ENCODE measurements around the gene ZBTB20.

Gene ZBTB20

DNA sequence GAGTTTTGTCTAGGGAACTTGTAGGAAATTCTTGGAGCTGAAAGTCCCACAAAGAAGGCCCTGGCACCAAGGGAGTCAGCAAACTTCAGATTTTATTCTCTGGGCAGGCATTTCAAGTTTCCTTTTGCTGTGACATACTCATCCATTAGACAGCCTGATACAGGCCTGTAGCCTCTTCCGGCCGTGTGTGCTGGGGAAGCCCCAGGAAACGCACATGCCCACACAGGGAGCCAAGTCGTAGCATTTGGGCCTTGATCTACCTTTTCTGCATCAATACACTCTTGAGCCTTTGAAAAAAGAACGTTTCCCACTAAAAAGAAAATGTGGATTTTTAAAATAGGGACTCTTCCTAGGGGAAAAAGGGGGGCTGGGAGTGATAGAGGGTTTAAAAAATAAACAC, 838.3 kb downstream of the ZBTB20 start:
- no peak for DNase-seq

DNA sequence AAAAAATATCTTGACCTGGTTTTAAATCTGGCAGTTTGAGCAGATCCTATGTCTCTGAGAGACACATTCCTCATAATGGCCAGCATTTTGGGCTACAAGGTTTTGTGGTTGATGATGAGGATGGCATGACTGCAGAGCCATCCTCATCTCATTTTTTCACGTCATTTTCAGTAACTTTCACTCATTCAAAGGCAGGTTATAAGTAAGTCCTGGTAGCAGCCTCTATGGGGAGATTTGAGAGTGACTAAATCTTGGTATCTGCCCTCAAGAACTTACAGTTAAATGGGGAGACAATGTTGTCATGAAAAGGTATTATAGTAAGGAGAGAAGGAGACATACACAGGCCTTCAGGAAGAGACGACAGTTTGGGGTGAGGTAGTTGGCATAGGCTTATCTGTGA, 838.7 kb downstream of the ZBTB20 start:
- DNase-seq, result no peak

DNA sequence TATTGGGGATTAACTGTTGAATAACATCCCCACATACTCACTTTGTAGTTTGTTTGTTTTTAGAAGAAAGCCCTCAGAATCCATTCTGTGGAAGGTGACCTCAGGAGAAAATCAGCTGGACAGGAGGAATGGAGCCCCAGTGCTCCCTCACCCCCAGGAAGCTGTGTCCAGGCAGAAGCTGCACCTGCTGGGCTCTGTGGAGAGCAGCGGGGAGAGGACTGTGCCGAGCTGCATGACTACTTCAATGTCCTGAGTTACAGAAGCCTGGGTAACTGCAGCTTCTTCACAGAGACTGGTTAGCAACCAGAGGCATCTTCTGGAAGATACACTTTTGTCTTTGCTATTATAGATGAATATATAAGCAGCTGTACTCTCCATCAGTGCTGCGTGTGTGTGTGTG, 839.3 kb downstream of the ZBTB20 start:
- DNase-seq, result no peak

DNA sequence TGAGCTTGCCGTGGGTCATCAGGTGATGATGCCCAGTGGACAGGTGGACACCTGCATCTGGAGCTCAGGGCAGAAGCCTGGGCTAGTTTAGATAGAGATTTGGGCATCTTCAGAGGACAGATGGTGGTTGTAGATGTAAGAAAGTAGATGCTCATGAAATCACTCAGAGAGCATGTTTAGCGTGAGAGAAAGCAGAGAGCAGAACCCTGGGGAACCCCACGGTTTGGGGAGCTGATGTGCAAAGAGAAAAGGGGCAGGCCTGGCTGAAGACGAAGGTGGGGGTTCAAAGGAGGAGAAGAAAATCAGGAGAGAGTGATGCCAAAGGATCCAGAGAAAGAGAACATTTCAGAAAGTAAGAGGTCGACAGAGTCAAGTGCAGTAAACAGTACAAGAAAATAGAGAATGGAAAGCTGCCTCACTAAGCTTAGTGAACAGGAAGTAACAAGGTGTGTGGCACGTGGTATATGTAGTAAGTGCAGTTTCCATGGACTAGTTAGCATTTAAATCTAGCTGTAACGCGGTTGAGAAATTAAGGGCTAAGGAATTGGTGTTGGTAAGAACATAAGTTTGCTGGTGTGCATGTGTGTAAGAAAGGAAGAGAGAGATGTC, 839.8 kb downstream of the ZBTB20 start:
- DNase-seq, result no peak

DNA sequence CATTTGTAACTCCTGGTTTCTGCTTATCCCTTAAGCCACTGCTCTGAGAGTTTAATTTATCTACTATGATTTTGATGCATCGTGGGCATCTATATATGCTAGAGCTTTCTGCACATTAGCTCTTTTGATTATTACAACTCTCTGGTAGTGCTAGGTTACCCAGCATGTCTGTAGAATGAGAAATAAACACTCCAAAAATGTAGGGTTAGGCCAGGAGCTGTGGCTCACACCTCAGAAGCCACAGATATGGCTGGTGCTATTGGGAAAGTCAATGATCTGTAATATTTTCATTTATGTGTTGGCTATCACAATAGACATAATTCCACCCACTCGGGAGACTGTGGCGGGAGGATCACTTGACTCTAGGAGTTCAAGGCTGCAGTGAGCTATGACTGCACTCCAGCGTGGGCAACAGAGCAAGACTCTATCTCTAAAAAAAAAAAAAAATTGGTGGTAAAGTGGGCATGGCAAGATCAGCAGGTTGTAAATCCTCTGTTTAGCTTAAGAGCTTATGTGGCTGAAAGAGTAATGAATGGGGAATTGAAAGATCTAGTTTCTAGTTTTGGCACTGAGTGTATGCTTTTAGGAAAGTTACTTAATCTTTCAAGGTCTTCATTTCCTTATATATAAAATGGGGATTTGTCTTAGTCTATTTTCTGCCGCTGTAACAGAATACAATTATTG, 847.0 kb downstream of the ZBTB20 start:
- no peak for DNase-seq

DNA sequence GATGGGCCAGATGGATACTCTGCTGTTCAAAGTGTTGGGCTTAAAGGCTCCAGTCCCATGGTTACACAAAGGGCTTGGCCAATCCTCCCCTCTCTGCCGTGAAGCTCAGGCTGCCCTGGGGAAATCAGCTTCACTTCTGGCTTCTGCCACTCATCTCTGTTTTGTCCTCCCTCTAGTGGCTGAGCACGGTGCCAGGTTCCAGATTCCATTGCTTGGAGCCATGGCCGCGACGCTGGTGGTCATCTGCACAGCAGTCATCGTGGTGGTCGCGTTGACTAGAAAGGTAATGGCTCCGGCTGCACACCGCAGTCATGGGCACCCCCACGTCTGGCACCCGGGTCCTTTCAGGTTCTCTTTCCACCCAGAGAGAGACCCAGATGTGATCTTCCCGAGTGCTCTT, 847.7 kb downstream of the ZBTB20 start:
- DNase-seq, result no peak

DNA sequence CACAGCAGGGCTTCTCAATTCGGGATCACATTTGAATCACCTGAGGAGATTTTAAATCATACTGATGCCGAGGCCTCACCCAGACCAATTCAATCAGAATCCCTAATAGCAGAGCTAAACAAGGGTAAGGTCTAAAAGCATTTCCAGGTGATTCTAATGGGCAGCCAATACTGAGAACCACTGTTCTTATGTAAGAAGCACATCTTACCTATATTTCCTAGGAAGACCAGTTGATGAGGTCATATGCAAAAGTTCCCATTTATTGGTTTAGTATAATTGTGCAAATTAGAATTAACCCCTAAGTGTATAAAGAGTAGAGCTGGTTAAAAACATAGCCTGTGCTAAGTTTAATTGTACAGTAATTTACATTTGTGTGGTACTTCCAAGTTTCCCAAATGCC, 851.1 kb downstream of the ZBTB20 start:
- DNase-seq, result no peak

DNA sequence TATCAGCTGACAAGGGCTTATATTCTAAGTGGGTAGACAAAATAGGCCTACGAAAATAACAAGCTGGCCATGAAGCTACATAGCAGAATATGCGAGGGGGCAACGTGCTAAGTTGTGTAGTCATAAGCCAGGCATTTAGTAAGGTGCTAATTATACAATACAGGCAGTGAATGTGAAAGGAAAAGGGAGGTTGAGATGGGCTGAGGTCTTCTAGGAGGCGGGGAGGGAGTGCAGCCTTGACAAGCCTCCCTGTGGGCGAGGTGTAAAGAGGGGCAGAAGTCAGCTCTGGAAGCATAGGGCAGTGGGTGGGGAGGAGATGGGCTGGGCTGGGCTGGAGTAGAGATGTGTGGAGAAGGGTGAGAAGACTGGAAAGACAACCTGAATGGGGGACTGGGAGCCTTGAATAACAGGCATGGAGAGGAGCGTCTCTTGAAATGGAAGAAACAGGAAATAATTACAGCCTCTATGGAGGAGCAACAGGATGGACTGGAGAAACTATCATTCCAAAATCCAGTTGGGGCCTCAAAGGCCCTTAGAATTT, 852.1 kb downstream of the ZBTB20 start:
- no peak for DNase-seq

DNA sequence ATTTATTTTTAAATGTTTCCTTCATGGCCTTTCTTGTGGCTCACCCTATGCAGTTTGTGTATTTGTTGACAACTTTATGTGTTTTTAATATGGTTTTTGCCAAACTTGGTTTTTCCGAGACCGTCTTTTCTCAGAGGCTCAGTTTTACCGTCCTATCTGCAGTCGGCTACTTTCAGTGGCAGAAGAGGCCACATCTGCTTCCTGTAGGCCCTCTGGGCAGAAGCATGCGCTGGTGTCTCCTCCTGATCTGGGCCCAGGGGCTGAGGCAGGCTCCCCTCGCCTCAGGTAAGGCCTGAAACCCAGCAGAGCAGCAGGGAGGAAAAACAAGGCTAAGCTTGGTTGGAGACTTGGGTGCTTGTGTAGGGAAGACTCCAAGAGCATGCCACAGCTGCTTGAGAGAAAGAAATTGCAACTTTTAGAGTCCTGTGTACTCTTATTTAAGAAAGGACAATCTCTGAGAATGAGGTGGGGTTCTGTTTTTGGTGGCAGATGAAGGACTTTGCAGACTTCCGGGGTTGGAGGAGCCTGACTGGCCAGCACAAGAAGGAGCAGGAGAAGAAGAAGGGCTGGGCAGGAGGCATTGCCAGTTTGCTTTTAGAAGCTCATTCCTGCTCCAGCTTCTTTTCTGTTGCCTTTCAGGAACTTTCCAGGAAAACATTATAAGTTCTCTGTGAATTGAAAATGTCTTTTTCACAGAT, 853.1 kb downstream of the ZBTB20 start, which contains the start of gene TIGIT:
Gene TIGIT (plus strand): TSS at position 191 of the 698 bp plus-strand sequence. CDS start 34 bp downstream, at position 225.
- no peak for DNase-seq

DNA sequence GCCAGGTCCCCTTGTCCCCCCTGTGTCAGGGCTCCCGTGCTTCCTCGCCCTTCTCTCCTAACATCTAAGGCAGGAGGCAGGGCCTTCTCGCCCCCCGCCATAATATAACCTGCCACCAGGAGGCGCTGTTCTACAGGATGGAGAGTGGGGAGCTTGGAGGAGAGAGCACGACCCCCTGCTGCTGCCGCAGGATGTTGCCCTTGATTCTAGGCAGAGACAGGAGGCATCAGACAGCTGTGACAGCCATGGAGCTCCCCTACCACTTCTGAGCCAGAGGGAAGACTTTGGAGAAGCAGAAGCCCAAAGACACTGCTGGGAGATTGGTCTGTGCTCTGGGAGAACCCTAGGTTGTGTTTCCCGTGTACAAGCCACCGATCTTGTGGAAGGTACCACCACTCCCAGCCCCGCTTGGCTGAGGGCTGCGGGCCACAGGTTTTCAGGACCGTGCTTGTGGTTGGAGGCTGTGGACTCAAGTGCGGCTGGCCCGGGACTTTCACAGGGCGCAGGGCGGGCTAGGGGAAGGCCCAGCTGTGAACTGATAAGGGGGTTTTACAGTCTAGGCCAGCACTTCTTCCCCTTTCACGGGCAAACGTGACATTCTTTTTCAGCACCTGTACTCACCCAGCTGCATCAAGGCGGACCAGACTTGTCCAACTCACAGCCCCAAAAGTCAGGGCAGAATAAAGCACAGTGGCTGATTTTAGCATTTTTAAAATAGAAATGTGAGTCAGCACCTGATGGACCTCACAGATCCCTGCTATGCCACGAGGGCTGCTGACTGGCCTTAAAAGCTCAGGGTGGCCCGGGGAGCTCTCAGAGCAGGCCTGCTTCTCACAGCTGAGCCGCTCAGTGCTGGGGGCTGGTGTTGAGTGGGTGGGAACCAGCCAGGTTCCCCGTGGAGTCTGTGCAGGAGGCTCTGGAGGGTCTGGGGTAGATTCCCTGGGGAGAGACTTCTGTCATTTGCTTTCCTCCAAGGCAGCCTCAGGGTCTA, 855.9 kb downstream of the ZBTB20 start:
- peak in 1 of 2 donors; percentile 80 for DNase-seq

DNA sequence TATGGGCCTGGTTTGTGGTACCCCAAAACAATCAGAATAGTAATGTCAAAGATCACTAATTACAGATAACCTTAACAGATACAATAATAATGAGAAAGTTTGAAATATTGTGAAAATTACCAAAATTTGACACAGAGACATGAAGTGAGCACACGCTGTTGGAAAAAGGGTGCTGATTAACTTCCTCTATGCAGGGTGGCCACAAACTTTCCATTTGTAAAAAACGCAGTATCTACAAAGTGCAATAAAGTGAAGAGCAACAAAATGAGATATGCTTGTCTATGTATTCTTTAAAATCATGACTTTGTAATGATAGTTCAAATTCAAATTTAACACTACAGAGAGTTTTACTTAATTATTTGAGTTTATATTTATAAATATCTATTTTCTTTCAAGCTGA, 860.8 kb downstream of the ZBTB20 start:
- no peak for DNase-seq

DNA sequence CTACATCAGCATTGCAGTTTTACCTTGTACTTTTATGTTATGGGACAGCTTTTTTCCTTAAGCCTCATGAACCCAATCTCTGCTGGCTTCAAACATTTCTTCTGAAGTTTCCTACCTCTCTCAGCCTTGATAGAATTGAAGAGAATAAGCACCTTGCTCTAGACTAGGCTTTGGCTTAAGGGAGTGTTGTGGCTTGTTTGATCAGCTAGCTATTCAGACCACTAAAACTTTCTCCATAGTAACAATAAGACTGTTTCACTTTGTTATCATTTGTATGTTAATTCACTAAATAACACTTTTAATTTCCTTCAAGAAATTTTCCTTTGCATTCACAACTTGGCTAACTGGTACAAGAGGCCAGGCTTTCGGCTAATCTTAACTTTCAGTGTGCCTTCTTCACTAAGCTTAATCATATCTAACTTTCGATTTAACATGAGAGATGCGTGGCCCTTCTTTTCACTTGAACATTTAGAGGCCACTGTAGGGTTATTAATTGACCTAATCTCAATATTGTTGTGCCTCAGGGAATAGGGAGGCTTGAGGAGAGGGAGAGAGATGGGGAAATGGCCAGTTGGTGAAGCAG, 861.3 kb downstream of the ZBTB20 start:
- no peak for DNase-seq

DNA sequence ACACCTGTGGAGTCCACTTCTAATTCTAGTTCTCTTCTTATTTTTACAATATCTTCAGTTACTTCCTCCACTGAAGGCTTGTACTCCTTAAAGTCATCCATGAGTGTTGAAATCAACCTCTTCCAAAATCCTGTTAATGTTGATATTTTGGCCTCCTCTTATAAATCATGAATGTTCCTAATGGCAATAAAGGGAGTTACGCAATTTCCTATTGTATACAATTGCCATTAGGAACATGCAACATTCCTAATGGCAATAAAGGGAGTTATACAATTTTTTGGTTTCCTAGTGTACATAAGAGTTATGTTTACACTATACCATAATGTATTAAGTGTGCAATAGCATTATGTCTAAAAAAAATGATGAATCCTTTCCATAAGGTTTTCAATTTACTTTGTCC, 862.4 kb downstream of the ZBTB20 start:
- DNase-seq, result no peak
